GM13976 (cell line): ENCODE results near the gene ZNF532.
"Not testable (repeated sequence)": the region's sequence is repeated elsewhere in the genome, so short reads cannot be mapped to it uniquely, and the experiment has no call there.

Experiments
- DNase-seq: peaks from one replicate; pipeline ENCODE4 v3.0.0; 2012; ENCODE audit warnings: low spot score
- in situ Hi-C: fragments of 300-500 bp; cut with MboI; formaldehyde crosslinking; loops from one replicate; pipeline ENCODE4 v1.12.0; 2022; ENCODE audit warnings: low sequenced_read_pairs, mixed read lengths, inconsistent platforms; ENCODE audit not compliant: unreplicated experiment
- TF ChIP-seq, protein P1 (sequence below): IDR thresholded peaks from 2 replicates; pipeline ENCODE4 v1.5.1; 2012; ENCODE audit warnings: borderline replicate concordance, mild to moderate bottlenecking; ENCODE audit not compliant: insufficient read depth; ENCODE audit errors: extremely low read depth, missing control alignments, control extremely low read depth

The ZNF532 gene

GRCh38 chr18:59021500-59021899 is 156.8 kb downstream of the ZNF532 start:
- in situ Hi-C loops, result no loop called here
- no peak for DNase-seq
- TF ChIP-seq, protein P1, sequence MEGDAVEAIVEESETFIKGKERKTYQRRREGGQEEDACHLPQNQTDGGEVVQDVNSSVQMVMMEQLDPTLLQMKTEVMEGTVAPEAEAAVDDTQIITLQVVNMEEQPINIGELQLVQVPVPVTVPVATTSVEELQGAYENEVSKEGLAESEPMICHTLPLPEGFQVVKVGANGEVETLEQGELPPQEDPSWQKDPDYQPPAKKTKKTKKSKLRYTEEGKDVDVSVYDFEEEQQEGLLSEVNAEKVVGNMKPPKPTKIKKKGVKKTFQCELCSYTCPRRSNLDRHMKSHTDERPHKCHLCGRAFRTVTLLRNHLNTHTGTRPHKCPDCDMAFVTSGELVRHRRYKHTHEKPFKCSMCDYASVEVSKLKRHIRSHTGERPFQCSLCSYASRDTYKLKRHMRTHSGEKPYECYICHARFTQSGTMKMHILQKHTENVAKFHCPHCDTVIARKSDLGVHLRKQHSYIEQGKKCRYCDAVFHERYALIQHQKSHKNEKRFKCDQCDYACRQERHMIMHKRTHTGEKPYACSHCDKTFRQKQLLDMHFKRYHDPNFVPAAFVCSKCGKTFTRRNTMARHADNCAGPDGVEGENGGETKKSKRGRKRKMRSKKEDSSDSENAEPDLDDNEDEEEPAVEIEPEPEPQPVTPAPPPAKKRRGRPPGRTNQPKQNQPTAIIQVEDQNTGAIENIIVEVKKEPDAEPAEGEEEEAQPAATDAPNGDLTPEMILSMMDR, result no peak

GRCh38 chr18:59022167-59022945 is 157.7 kb downstream of the ZNF532 start:
- TF ChIP-seq, protein P1, result no peak
- in situ Hi-C loops, result no loop called here
- no peak for DNase-seq

DNA sequence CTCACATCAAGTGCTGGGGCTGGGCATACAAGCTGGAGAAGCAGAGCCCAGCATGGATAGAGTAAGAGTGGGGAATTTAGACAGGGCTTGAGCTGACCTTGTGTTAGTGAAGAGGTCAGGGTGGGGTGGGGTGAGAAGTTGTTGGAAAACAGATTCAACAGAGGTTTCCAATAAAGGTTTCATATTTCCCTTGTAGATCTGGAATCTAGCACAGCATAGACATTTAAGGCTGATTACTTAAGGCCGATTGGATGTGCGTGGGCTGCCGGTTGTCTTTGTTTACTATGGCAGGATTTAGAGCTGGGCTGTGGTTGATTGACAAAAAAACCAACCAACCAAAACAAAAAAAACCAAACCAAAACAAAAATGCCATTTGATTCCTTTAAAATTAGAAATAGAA is 160.2 kb downstream of the ZNF532 start:
- in situ Hi-C loops, result no loop called here
- TF ChIP-seq, protein P1, result no peak
- no peak for DNase-seq

DNA sequence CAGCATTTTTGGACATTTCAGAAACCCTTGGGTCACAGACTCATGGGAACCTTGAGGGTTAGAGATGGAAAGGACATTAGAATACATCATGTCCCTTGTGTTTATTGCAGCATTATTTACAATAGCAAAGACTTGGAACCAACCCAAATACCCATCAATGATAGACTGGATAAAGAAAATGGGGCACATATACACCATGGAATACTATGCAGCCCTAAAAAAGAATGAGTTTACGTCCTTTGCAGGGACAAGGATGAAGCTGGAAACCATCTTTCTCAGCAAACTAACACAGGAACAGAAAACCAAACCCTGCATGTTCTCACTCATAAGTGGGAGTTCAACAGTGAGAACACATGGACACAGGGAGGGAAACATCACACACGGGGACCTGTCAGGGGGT is 160.9 kb downstream of the ZNF532 start:
- in situ Hi-C loops, DNase-seq: not testable (repeated sequence)

DNA sequence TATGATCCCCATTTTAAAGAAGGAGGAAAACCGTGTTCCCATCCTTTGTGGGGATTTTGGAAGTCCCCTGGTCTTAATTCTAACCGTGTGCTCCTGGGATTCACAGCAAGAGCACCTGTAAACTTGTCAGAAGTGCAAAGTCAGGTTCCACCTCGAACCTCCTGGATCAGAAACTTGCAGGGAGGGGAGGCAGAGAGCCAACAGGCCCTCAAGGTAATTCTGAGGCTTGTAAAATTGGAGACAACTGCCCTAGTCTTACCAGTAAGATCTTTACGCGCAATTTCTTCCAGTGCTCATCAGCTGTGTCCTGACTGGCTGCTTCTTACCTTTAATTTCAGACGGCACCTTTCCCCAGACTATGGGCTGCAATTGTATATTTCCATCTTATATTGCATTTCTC is 161.7 kb downstream of the ZNF532 start:
- TF ChIP-seq, protein P1, result no peak
- no peak for DNase-seq
- in situ Hi-C loops, result no loop called here

GRCh38 chr18:59026831-59027410 is 162.2 kb downstream of the ZNF532 start:
- DNase-seq, result no peak
- TF ChIP-seq, protein P1, result no peak
- in situ Hi-C loops, result no loop called here

DNA sequence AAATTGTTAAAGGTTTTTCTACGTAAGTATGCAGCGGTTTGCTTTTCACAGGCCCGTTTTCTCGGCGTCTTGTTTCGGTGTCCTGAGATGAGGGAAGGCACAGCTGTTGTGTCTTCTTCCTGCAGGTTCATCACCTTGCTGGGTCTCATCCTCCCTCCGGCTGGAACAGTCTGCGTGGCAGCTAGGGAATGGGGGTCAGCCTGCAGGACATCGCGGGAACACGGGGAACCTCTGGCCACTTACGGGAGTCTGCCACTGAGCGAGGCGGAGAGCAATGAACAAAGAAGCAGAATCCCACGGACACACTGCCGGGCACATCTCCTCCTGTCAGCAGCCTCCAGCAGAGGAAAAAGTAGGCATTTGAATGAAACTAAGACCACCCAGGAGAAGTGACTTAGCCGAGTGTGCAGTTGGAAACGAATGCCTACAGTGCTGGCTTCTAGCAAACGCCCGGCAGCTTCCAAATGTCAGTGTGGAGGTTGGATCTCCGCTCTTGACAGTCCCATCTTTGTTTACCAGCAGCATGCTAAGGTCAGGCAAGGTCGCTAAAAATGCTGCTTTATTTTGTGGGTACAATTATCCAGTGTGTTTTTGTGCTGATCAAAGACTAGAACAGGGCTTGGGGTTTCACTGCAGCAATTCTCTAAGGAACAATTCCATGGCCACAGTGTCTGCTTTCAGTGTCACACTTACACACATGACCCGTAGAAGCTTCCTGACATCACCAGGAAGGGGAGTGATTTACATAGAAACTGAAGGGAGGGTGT is 165.2 kb downstream of the ZNF532 start:
- TF ChIP-seq, protein P1, result no peak
- no peak for DNase-seq
- in situ Hi-C loops, result no loop called here
